NCI-H2107 treated with DMSO at 0.1 percent for 48 hours (cell line): ENCODE data around the gene ZNF334.

Experiments used
- DNase-seq: peaks from one replicate; lab custom pipeline; 2025; ENCODE audit not compliant: unreplicated experiment; lab: John Stamatoyannopoulos, UW

Gene ZNF334

GRCh38 chr20:46488451-46488850, 24.9 kb downstream of the ZNF334 start:
- no peak for DNase-seq

DNA sequence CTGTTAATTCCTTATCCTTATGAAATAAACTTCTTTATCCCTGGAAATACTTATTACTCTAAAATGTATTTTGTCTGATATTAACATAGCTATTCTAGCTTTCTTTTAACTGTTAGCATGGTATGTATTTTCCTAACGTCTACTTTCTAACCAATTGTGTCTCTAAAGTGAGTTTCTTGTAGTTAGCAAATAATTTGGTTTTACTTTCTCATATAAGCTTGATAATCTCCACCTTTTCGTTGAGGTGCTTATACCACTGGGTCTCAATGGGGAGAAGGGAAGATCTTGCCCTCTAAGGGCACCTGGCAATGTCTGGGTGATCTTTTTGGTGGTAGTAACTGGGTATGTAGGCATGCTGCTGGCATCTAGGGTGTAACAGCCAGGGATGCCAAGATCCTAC, 25.7 kb downstream of the ZNF334 start:
- DNase-seq = no peak

DNA sequence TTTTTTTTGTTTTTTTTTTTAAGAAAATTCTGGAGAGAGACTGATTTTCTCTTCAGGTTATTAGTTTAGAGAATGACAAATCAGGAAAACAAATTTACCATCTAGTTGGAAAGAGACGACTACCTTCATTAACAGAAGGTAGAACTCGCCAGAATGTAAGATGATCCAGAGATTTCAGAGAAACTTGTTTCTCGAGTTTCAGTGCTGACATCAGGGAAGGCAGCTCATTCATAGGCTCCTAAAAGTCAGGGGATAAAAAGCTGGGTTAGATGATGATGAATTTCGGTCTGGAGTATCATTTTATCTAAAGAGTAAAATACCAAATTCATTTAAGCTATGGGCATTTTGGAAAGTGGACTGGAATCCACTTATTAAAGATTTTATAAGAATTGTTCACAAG, 27.9 kb downstream of the ZNF334 start:
- no peak for DNase-seq

DNA sequence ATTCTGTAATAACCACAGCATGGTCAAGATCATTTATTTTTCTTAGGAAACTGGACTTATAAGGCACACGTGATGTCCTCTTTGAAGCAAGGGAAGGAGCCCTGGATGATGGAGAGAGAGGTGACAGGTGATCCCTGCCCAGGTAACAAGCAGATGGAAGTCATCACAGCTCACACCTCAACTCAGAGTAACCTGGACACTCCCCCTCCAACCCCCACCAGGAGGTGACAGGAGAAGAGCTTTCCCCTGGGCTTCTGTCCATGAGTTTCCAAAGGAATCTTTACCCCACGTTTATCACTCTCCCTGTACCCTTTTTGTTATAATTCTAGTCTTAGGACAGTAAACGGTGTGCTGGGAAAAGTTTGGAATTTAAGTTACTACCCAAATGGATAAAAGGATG, 28.4 kb downstream of the ZNF334 start:
- DNase-seq = no peak

DNA sequence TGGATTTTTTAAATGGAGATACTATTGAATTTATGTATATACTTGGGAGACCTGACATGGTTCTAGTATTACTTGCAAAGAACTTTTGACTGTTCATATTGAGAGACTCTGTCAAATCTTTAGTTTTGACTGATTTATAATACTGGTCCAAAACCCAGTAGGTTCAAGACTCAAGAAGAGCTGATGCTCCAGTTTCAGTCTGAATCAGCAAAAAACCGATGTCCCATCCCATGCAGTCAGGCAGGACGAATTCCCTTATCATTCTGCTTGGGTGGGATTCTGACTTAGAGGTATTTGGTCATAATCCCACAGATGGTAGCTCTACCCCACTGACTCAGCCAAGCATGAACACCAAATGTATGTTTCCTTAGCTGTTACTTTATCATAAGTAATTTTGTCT, 29.5 kb downstream of the ZNF334 start:
- DNase-seq = no peak

GRCh38 chr20:46482864-46483263, 30.5 kb downstream of the ZNF334 start:
- no peak for DNase-seq

DNA sequence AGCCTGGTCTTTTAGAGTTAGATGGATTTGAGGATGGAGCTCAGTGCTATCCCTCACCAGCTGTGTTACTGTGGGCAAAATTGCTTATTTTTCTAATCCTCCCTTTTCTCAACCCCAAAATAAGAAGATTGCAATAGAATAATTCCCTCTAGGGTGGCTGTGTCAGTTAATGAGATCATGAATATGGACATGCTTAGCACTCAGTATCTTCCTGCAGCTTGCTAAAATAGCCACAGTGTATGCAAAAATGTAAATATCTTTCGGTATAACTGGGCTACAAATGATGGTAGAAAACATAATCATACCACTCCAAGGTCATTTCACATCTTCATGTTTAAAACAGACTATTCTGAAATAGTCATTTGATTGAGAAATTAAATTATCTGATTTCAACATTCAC, 35.7 kb downstream of the ZNF334 start:
- DNase-seq = no peak

DNA sequence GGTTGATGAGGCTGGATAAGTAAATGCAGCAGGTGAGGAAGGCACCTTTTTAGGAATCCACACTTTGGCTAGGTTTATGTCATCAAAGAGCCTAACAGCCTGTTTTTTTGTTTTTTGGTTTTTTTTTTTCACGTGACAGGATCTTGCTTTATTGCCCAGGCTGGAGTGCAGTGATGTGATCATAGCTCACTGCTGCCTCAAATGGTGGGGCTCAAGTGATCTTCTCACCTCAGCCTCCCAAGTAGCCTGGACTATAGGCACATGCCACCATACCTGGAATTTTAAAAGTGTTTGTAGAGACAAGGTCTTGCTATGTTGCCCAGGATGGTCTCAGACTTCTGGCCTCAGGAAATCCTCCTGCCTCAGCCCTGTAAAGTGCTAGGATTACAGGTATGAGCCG, 36.1 kb downstream of the ZNF334 start:
- no peak for DNase-seq

DNA sequence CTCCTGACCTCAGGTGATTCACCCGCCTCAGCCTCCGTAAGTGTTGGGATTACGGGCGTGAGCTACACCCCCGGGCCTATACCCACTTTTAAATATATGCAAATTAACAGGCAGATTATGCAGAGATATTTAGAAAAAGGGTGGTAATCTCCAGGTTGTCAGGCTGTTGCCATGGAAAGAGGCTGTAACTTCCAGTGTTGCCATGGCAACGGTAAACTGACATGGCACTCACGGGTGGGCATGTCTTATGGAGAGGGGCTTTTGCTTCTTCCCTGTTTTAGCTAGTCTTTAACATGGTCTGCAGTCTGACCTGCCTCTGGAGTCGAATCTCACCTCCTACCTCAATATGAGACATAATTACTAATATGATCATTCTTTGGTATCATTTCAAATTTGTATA, 44.9 kb downstream of the ZNF334 start:
- no peak for DNase-seq

DNA sequence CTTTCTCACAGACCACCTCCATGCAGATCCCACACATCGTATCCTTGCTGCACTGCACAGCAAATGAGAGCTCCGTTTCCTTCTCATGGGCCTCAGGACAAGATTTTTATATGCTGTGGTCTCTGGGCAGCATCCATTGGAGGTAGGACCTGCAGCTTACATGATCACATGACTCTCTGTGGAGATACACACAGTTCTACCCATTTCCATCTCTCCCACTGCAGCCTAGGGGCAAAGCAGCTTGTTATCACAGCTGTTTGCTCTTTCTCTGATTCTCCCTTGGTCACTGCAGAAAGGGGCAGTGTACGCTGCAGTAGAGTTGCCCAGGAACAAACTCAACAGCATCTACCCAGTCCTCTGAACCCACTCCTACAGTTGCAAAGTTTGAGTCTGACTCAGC, 48.9 kb downstream of the ZNF334 start:
- DNase-seq = no peak

DNA sequence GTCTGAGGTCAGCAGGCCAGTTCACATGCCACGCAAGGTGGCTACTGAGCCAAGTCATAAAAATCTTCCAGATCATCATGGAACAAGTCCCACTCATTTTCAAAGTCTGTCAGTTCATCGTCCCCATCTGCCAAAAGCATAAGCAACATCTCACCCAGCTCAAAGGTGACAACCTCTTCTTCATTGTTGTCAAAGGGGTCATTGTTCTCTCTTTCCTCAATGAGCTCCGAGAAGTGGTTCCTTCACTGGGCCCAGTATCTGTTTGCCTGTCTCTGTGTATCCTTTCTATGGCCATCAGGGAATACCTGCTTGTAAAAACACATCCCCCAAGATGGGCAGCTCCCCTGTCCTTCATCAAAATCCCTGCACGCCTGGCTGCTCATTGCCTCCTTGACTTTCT, 49.5 kb downstream of the ZNF334 start:
- DNase-seq = no peak

DNA sequence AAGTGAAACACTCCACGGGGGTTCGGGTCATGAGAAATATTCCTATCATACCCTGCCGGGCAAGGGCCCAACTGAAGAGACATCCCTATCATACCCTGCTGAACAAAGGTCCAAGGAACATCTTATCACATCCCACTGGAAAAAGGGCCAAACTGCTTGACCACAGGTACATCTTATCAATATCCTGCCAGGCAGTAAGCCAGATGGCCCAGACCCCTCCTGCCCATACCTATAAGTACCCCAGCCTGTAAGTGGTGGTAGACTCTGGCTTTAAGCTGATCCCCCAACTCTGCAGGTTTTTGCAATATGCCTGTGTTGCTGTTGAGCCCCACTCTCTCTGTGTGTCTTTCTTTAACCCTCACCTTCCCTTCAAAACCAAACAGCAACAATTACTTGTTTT, 51.6 kb downstream of the ZNF334 start:
- DNase-seq = no peak

- DNase-seq = no peak
Measured at GRCh38 chr20:46458866-46459750, 54.3 kb downstream of the ZNF334 start.

GRCh38 chr20:46456255-46457028, 56.9 kb downstream of the ZNF334 start:
- DNase-seq = no peak

GRCh38 chr20:46455729-46456128, 57.6 kb downstream of the ZNF334 start:
- no peak for DNase-seq
